Measurements from ENCODE around the gene CYREN. TPM values are rescaled to one million over a fixed set of nuclear protein-coding genes. Genes with fewer than 3 reads are reported as not detected.

CYREN gene
- total and polyA plus RNA-seq, 7 donors: 27.5 to 41.4 (median 31.9) TPM

DNA sequence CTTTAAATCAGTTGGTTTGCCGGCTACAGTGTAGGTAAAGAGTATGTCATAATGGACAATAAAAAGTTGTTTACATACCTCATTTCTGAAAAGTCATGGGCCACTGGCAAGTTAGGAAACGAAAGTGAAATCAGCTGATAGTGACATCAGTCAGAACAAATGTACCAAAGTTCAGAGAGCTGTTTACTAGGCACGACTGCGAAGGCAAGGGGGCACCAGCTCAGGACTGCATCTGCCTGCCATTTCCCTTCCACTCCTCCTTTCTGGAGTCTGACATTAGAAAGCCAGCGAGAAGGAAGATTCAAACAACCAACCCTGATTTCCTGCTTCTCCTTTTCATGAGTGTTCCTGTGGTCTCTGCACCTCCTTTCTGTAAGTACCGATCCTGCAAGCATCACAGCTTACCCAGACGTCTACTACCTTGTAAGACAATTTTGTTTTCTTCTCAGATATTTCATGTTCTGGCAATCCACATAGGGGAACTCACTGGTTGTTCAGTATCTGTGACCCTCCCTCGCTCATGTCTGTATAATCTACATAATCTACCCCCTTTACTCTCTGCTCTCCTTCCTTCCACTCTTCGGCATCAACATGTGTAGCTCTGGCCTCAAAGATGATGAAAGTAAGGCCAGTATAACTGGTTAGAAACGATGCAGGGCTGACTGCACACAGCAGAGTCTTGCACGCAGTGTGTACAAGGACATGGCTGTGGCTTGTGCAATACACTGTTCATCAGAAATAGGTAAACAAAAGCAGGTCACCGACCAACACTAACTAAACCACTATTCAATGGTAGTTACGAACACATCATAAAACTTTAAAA, 22.4 kb downstream of the CYREN start, which contains the start of gene TMEM140:
TSS of gene TMEM140 (plus strand) at position 174 of the 823 bp plus-strand sequence. CDS start 16,370 bp downstream, outside the sequence.
- H3K27me3 ChIP-seq: no peaks in the 10 kb centered on the region
- peaks cover 0 to 36% (median 22%) of the 10 kb centered on the region in 4 donors for H3K4me1 ChIP-seq
- 3 to 5% methylated on average over 13 of the region's 13 CpGs for WGBS, 2 donors
- H3K4me3 ChIP-seq: peak within 1 kb of the TSS; percentile 43 to 57 (median 51)
- H3K27ac ChIP-seq: peak within 1 kb of the TSS; percentile 86 to 97 (median 88)
- intact Hi-C loops (cut with DNase I): loop anchor here (1.0 to 5.0 kb wide), 5 partner anchors 22 to 501 kb away; partner anchors contain the start of genes AGBL3, BPGM, CYREN and WDR91
- peak in 1 of 2 donors; percentile 37 for TF ChIP-seq POLR2A (IDR thresholded peaks at IDR 0.05)
- peak; percentile 69 to 95 (median 84) for TF ChIP-seq POLR2AphosphoS5 (IDR thresholded peaks at IDR 0.05)
- TF ChIP-seq, protein P1, sequence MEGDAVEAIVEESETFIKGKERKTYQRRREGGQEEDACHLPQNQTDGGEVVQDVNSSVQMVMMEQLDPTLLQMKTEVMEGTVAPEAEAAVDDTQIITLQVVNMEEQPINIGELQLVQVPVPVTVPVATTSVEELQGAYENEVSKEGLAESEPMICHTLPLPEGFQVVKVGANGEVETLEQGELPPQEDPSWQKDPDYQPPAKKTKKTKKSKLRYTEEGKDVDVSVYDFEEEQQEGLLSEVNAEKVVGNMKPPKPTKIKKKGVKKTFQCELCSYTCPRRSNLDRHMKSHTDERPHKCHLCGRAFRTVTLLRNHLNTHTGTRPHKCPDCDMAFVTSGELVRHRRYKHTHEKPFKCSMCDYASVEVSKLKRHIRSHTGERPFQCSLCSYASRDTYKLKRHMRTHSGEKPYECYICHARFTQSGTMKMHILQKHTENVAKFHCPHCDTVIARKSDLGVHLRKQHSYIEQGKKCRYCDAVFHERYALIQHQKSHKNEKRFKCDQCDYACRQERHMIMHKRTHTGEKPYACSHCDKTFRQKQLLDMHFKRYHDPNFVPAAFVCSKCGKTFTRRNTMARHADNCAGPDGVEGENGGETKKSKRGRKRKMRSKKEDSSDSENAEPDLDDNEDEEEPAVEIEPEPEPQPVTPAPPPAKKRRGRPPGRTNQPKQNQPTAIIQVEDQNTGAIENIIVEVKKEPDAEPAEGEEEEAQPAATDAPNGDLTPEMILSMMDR (IDR thresholded peaks at IDR 0.05): no peak
- TF ChIP-seq EP300 (IDR thresholded peaks at IDR 0.05): peak in 3 of 4 donors; percentile 29 to 96 (median 85)
- peaks cover 0 to 17% (median 2%) of the 10 kb centered on the region in 4 donors for H3K36me3 ChIP-seq
- no peaks in the 10 kb centered on the region for H3K9me3 ChIP-seq
- no peak for DNase-seq

DNA sequence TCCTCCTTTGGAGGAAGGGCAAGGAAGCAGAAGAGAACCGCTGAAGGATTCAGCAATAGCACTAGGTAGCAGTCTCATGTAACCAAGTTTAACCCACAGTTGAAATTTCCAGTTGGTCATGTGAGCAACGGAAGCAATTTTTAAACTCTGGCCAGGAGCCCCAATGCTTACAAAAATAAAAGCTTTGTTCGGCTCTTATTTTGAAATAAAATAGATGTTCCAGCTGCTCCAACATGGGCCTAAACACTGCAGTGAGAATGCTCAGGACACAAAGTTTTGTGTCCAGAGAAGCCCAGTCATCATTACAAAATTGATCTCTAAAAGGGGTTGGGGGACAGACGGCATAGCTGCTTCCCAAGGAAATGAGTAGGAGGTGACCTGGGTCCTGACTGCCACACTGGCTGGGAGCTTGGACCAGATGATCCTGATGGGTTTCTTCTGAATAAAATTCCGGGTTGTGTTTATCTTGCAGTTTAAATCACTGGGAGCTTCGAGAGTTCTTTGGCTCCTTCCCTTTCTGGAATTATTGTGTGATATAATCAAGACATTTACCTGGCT, 23.1 kb downstream of the CYREN start:
- intact Hi-C loops (cut with DNase I): loop anchor here (2.0 to 5.0 kb wide), 3 partner anchors 161 to 500 kb away; partner anchors contain the start of genes AGBL3 and BPGM
- TF ChIP-seq EP300 (IDR thresholded peaks at IDR 0.05) (peak in 2 of 4 donors; percentile 22 to 59), POLR2A (IDR thresholded peaks at IDR 0.05) (no peak), POLR2AphosphoS5 (IDR thresholded peaks at IDR 0.05) (peak; percentile 4 to 69 (median 24))

DNA sequence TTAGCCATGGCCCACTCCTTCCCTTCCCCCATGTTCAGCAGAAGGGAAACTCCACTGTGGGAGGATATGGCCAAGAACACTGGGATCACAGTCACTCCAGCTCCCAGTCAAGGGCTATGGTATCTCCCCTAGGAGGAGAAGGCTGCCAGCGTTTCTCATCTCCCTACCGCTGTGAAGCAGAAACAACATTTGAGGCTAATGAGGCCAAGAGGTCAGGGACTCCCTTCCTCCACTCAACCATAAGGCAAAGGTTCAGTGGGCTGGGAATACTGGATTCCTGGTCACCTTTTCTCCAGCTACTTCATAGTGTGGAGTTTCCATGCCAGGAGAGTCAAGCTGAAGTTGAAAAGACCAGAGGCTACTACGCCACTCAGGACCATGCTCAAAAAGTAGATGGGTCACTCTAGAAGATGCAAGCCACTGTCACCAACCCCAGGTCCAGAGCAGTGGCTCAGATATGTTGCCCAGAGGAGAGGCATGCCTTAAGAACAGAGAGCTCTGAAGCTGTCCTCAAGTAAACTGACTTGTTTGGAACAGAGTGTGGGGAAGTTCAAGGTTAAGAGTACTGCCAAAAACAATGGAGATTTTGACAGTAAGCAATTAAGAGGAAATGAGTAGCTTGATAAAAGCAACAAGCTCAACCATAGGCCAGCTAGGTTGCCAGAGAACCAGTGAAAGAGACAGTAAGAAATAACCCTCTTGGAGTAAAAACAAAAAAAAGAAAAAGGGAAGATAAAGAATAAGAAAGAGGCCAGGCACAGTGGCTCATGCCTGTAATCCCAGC, 26.4 kb downstream of the CYREN start:
- intact Hi-C loops (cut with DNase I): no loop called here
- no peak overlapping the region for H3K4me3 ChIP-seq
- DNase-seq: no peak
- H3K36me3 ChIP-seq: no peaks in the 10 kb centered on the region
- 92% methylated on average over 3 of the region's 3 CpGs for WGBS, 2 donors
- no peaks in the 10 kb centered on the region for H3K27me3 ChIP-seq
- H3K4me1 ChIP-seq: peaks cover 0 to 17% (median 9%) of the 10 kb centered on the region in 4 donors
- TF ChIP-seq, protein P1 (IDR thresholded peaks at IDR 0.05): no peak
- TF ChIP-seq POLR2A (IDR thresholded peaks at IDR 0.05): no peak
- no peak for TF ChIP-seq POLR2AphosphoS5 (IDR thresholded peaks at IDR 0.05)
- TF ChIP-seq EP300 (IDR thresholded peaks at IDR 0.05): no peak
- no peak overlapping the region for H3K27ac ChIP-seq
- no peaks in the 10 kb centered on the region for H3K9me3 ChIP-seq

More for the DNA sequence above, 23.1 kb downstream of the CYREN start:
- peaks cover 0 to 36% (median 22%) of the 10 kb centered on the region in 4 donors for H3K4me1 ChIP-seq
- peaks cover 0 to 12% (median 2%) of the 10 kb centered on the region in 4 donors for H3K36me3 ChIP-seq
- H3K9me3 ChIP-seq: no peaks in the 10 kb centered on the region
- H3K27me3 ChIP-seq: no peaks in the 10 kb centered on the region
- peak overlapping the region; percentile 86 to 97 (median 88) for H3K27ac ChIP-seq
- DNase-seq: no peak
- peak overlapping the region; percentile 43 to 57 (median 51) for H3K4me3 ChIP-seq
- 8 to 11% methylated on average over 6 of the region's 6 CpGs for WGBS, 2 donors

DNA sequence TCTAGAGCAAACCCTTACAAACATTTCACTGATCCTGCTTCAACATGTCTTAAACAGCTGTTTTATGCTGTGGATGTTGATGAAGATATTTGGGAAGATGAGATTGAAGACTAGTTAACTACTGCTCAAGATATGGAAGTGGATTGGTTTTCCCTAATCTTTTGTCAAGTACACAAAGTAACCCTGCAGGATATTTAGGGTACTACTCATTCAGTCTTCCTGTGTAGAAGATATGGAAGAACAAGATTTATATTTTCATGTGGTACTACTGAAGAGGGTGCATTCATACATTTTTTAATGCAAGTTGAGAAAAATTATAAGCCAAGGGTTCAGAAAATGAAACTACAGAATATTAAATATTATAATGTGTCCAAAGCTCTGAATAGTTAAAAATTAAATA, 40.9 kb downstream of the CYREN start:
- no peak overlapping the region for H3K4me3 ChIP-seq
- H3K27ac ChIP-seq: no peak overlapping the region
- no peak for DNase-seq
- TF ChIP-seq POLR2AphosphoS5 (IDR thresholded peaks at IDR 0.05): no peak
- TF ChIP-seq, protein P1 (IDR thresholded peaks at IDR 0.05): no peak
- no peak for TF ChIP-seq EP300 (IDR thresholded peaks at IDR 0.05)
- TF ChIP-seq POLR2A (IDR thresholded peaks at IDR 0.05): no peak
- H3K27me3 ChIP-seq: no peaks in the 10 kb centered on the region
- intact Hi-C loops (cut with DNase I): no loop called here
- H3K9me3 ChIP-seq: no peaks in the 10 kb centered on the region
- no peaks in the 10 kb centered on the region for H3K4me1 ChIP-seq
- H3K36me3 ChIP-seq: no peaks in the 10 kb centered on the region

All from sigmoid colon (tissue), 7 donors.